GM21528 (cell line): ENCODE results near the gene ORM1.
"Not testable (repeated sequence)": the region's sequence is repeated elsewhere in the genome, so short reads cannot be mapped to it uniquely, and the experiment has no call there.

Experiments used
- ATAC-seq: cut with Tn5 transposase; IDR thresholded peaks from one replicate; pipeline ENCODE4 v1.9.1; 2021; ENCODE audit warnings: mild to moderate bottlenecking, moderate library complexity; ENCODE audit not compliant: unreplicated experiment, low FRiP score

ORM1 gene

DNA sequence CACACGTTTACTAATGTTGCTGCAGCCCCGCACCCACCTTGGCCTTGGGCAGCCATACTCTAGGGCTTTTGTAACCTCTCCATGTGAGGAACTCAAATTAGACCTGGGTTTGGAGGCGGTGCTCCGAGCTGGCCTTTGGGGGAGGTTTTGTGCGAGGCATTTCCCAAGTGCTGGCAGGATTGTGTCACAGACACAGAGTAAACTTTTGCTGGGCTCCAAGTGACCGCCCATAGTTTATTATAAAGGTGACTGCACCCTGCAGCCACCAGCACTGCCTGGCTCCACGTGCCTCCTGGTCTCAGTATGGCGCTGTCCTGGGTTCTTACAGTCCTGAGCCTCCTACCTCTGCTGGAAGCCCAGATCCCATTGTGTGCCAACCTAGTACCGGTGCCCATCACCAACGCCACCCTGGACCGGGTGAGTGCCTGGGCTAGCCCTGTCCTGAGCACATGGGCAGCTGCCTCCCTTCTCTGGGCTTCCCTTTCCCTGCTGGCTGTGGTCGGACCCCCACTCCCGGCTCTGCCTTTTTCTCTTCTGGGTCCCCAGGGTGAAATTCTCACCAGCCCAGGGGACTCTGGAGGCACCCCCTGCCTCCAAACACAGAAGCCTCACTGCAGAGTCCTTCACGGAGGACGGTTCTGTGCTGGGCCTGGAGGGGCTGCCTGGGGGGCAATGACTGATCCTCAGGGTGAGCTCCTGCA lies at the start of gene ORM1:
ORM1 (plus strand) TSS at position 268 of the 701 bp plus-strand sequence; CDS start at position 304, 36 bp downstream.
- not testable (repeated sequence) for ATAC-seq

DNA sequence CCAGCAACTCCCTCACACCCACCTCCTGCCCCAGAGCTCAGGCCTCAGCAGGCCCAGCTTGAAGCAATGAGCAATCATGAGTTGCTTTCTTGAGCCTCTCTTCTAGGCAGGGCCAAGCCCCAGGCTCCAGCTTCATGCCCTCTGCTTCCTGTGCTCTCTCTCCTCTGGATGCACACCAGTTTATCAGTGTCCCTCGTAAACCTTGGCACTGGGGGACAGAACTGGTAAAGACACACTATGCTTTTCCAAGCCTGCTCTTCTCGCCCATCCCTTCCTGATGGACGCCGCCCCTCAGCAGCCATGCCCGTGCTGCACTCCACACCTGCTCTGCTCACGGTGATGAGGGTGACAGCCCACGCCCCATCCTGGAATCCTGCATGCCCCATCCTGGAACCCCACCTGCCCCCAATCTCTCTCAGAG lies 49.4 kb upstream of the ORM1 start:
- no peak for ATAC-seq

DNA sequence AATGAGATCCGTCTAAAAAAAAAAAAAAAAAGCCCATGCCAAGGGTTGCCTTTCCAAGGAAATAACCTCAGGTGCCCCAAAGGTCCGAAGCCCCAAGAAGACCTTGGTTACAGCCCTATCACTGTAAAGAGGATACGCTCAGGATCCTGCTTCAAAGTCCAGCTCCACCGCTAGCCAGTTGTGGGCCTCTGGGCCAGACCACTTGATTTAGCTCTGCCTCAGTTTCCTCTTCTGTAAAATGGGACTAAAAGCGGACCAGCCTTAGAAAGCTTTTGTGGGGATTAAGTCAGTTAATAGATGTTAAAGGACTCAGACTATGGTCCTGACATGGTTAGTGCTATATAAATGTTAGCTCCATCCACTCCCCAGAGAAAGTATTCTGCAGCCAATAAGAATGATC lies 48.7 kb upstream of the ORM1 start:
- ATAC-seq, result no peak

DNA sequence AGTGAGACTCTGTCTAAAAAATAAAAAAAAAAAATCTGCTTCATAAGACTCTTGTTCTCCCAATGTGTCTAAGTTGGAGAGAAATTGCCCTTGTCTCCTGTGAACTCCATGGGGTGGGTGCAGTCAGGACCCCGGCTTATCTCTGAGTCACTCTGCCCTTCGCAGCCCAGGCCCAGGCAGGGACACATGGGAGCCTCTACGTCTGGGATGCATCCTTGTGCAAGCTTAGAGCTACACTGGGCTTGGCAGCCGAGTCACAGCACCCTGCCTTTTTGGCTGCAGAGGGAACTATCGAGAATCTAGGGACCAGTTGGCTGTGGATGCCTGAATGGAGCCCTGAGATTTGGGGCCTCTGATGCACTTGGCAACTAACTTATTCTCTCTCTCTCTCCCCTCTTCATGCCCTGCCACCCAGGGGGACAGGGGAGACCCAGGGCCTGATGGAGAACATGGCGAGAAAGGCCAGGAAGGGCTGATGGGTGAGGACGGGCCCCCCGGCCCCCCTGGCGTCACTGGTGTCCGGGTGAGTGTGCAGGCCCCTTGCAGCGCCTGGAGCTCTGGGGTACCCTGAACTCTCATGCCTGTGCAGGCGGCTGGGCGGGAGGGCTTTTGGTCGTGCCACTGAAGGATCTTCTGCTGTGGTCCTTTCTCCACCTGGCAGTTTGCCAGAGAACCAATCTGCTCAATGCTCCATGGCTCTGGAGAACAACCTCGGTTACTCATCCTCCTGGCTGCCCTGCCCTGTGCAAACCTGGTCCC lies 47.5 kb upstream of the ORM1 start:
- no peak for ATAC-seq

DNA sequence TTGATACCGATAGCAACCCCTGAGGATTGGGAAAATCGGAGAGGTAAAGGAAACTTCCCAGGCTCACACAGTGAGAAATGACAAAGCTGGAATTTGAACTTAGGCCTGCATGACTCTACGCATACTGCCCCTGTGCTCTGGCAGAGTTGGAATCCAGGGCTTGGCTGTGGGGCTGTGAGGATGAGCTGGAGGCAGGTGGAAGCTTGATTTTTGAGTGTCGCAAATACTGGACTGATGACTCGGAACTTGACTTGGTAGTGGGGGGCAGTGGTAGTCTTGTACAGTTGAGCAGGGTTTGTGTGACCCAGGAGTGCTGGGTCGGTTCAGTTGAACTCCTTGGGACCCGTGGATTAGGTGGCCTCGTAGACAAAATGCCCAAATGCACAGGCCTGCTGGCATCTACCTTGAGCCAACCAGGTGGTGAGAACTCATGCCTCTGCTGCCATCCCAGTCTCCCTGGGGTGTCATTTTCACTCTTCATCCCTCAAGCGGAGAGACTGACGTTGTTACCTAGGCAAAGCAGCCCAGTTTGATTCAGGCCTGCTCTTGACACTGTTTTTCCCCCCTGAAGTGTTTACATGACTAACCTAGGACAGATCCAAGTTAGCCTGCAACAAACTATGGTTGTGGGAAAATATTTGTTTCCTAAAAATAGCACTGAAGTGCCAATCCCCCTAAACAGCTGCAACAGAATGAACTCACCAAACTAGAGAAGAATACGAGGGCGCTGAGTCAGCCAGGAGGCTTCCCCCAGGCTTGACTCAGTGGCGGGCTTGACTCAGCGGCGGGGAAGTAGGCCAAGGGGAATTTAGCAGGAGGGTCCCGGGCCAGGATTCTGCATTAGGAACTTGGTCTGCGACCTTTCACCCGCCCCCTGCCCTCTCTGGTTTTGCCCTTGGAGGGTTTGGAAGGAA lies 45.7 kb upstream of the ORM1 start:
- no peak for ATAC-seq

DNA sequence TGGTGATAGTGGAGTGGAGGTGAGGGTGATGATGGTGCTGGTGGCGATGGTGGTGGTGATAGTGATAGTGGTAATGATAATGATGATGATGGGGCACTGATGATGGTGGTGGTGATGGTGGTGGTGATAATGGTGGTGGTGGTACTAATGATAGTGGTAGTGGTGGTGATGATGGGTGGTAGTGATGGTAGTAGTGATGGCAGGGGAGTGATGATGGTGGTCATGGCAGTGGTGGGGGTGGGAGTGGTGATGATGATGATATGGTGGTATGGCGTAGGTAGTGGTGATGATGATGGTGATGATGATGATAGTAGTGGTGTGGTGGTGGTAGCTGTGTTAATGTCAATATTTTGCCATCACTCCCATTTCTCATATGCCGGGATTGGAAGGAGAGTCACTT lies 44.5 kb upstream of the ORM1 start:
- no peak for ATAC-seq

DNA sequence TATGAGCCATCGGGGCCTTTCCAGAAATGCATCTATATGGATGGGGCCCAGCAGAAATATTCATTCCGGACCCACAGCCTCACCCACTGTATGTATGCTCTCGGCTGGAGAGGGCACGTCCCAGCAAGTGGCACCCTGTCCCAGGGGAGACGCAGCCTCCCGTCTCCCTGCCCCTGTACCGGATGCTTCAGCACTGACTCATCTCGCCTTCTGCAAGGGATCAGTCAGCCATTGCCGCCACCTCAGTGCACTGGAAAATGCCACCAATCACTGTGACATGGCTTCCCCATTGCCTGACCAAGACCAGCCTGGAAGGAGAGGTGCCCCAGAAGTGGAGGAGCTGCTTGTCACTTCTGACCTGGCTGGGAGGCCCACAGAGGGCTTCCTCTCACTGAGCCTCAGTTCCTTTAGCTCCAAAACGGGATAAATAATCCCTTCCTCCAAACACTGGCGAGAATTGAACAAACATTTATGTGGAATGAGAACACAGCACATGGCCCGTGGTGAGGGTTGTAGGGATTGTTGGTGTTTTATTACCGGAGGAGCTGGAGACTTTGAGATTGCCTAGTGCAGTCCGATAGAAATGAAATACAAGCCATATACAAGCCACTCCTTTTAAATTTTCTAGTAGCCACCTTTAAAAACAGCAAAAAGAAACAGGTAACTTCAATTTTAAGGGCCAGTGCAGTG lies 43.9 kb upstream of the ORM1 start:
- no peak for ATAC-seq

DNA sequence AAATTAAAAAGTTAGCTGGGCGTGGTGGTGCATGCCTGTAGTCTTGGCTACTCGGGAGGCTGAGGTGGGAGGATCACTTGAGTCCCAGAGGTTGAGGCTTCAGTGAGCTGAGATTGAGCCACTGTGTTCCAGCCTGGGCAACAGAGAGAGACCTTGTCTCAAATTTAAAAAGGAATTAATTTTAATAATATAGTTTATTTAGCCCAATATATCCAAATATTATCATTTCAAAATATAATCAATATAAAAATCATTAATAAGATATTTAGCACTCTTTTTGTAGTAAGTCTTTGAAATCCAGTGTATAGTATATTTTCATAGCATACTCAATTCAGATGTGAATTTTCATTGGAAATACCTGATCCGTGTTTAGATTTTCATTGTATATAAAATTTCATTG lies 43.2 kb upstream of the ORM1 start:
- no peak for ATAC-seq

DNA sequence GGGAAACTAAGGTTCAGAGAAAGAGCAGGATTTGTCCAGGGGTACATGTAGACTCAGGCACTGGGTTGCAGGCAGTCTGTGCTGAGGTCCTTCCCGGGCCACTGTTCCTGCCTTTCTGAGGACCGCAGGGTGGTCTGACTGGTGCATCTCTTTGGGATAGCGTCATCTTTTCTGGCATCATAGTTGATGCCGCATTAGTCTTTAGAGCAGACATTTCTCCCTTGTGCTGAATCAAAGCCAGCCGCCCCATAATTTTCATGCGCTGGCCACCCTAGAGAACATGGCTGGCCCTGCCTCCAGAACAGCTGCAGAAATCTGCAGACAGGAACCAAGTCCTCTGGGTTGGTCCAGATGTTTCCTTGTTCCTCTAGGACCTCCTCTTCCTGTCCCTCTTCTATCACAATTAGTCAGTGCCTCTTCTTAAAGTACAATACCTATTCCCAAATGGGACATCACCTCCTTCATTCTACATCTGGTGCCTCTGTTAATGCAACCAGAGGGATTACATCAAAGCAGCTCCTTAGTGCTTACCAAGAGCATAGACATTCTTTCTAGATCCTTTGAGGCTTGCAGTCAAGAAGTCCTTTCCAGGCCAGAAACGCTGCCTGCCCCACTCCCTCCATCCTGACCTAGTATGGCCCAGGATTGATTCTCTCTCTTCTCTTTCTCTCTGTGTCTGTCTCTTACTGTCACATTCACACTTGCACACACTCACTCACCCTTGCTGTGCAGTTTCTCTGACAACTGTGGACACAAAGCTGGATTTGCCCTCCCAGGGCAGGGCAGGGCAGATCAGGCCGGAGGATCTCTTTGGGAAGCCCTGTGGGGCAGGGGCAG lies 42.0 kb upstream of the ORM1 start:
- ATAC-seq, result no peak

DNA sequence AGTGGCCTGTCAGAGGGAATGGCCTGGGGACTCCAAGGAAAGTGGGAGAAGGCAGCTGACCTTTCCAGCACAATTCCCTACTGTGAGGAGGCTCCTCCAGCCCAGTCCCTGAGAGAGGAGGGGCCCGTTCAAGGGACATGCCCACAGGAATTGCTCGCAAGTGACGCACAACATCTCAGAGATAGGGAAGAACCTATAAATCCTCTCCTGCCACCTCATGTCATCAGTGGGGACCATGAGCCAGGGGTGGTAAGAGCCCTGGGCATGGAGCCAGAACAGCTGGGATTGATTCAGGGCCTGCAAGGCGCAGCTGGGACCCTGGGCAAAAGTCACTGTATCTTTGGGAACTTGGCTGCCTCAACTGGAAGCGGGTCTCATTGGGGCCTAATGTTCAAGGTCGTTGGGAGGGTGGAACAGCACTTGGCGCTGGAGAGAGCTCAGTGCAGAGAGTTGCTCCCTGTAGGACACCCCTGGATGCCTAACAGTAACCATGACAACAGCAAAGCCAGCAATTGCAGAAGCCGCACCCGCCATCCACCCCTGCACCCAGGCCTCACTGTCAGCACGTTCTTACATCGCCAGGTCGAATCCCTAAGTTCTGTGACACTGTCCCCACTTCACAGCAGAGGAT lies 41.3 kb upstream of the ORM1 start:
- ATAC-seq, result no peak

DNA sequence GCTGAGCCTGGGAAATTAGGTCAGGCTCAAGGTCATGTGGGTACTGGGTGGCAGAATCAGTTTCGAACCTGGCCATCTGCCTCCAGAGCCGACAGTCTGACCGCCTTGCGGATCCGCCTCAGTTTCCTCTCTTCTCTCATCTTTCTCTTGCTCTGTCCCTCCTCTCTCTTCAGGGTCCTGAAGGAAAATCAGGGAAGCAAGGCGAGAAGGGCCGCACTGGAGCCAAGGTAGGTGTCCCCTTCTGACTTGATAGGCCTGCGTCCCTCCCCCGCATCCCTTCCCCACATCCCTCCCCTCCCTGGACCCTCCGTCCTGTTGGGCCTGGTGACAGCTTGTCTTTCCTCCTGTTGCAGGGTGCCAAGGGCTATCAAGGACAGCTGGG lies 40.8 kb upstream of the ORM1 start:
- no peak for ATAC-seq

DNA sequence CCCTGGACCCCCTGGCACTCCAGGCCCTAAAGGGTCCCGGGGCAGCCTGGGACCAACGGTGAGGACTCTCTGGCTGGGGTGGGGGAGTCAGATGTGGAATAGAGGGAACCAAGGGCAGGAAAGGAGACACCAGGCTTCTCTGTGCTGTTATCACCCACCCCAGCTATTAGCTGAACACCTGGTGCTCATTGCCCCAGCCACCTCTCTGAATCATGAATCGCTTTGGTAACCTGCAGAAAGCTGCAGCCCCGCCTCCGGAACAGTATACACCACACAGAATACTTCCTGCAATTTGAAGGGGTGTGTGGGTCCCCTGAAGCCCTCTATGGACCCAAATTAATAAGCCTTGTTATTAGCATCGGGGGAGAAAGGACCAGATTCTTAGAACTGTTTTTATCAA lies 40.4 kb upstream of the ORM1 start:
- no peak for ATAC-seq

DNA sequence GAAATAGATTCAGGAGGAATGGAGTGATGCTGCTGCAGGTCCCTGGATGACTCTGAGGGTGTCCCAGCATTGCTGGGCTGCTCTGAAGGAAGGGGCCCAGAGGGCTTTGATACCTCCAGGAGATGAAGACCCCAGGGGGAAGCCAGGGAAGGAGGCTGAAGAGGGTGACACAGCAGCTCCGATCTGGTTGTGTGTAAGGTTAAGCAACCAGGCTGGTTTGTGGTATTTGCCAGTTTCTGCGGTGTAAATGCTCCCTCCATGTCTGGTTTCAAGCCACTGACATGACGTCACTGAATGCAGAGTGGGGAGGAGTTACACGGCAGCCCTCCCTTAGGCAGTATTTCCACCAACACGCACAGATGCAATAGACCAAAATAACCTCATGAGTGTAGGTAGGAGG lies 40.0 kb upstream of the ORM1 start:
- no peak for ATAC-seq

DNA sequence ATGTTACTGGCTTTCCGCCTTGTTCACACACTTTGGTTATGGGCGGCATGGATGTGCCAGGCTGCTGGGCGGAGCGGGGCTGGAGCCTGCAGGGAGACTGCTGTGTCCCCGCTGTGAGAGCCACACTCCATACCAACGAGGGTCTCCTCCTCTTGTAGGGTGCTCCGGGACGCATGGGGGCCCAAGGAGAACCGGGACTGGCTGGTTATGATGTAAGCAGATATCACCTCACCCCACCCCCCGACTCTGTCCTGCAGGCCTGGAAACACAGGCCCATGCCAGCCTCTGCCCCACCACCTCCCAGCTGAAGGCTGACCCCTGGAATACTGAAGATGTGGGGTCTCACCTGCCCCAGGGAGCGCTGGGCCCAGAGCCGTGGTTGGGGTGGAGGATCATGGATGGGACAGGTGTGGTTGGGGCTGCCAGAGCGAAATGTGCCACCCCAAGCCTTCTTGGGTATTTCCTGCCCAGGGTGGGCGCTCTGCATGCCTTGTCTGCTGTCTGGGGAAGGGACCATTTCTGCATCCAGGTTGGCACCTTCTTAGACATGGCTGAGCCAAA lies 39.3 kb upstream of the ORM1 start:
- no peak for ATAC-seq

DNA sequence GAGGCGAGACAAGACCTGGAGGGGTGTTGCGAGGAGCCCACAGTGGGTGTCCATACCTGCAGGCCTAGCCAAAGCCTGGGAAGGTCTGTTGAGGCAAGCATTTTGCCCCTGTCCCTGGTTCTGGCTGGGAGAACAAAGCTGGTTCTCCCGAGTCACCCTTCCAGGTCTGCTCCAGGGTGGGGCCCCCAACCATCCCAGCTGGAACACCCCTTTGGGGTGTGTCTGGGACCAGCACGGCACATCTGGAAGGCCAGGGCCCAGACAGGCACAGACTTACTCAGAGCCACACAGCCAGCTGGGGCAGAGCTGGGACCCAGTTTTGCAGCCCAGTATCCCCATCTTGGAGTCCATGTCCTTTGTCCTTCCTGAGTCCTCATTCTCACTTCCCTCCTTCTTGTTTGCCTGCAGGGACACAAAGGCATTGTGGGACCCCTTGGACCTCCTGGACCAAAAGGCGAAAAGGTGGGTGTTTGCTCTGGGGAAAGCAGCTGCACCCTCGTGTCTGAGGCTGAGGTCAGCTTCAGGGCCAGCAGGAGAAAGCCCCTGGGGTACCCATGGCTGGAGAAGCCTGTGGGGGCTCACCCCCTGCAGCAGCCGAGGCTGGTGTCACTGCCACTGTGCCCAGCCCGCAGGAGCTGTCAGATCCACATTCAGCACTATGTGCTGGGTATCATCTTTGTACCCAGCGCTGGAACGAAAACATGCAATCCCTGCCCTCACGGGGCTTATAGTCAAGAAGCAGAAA lies 38.4 kb upstream of the ORM1 start:
- no peak for ATAC-seq

DNA sequence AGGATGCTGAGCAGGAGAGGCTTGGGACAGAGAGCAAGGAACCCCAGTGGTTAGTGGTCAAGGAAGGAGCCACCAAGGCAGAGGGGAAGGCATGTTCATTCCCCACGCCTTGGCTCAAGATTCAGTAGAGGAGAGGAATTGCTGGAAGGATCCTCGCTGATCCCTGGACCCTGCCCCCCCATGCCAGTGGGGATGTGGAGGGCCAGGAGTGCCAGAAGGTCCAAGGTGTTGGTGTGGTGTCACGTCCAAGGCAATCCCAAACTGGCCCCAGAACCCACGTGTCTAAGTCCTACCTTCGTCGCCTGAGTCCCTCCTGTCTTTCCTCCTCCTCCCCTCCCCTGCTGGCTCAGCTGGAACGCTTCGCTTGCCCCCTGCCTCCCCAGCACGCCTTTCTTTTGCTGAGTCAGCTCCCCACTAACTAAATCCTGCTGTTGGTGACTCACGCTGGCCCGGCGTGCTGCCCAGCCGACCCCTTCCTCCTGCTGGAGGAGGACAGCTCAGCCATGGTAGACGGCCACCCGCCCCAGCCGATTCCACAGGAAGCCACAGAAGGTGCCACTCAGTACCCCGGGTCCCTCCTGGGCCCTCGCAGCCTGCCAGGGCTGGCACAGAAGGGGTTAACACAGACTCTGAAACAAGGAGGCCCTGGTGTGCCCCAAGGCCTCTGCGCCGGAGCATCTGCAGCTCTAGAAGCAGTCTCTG lies 37.6 kb upstream of the ORM1 start:
- no peak for ATAC-seq

DNA sequence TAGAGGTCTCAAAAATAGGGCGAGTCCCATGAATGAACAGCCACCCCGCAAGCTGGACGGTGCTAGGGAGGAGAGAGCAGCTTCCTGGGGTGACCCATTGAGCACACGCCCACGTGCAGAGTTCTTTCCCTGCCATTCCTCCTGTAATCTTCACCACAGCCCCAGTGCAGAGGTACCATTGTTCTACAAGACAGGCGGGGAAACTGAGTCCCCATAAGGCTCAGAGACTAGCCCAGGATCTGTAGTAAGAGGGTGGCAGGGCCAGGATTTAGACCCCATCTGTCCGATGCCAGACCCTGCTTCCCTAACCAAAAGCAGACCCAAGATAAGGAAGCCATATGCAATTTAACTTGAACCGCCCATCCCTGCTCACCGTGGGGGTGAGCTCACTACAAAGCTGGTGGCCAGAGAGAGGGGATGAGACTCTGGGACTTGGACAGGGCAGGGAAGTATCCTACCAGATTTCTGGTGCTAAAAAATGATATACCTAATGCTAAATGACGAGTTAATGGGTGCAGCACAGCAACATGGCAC lies 36.7 kb upstream of the ORM1 start:
- no peak for ATAC-seq
